Heart right ventricle (tissue), 16 donors: ENCODE results near the gene FTO. TPM values are rescaled to one million over a fixed set of nuclear protein-coding genes. Genes with fewer than 3 reads are reported as not detected.

Experiments used
- ATAC-seq, 8 donors: fragments of 200-7000 bp; cut with Tn5 transposase; one replicate each; pipeline ENCODE4 v1.9.1; 2020; ENCODE audit warnings: mild to moderate bottlenecking in 8 of 8, moderate library complexity in 8 of 8, moderate number of reproducible peaks in 1 of 8
- DNase-seq, 2 donors: peaks; one replicate each; pipeline ENCODE4 v3.0.0-alpha.2; 2020
- H3K27ac ChIP-seq, 10 donors: fragments of 200-600 bp; sonication (generic) in 2 of 10; one replicate each; pipeline versions ENCODE4 v1.5.0 to v1.8.0; 2020 to 2022; ENCODE audit warnings: mild to moderate bottlenecking in 3 of 10
- H3K27me3 ChIP-seq, 7 donors: fragments of 200-600 bp; one replicate each; pipeline ENCODE4 v1.8.0; 2021 to 2022; ENCODE audit warnings: mild to moderate bottlenecking in 2 of 7
- H3K36me3 ChIP-seq, 9 donors: fragments of 200-600 bp; sonication (generic) in 1 of 9; one replicate each; pipeline versions ENCODE4 v1.5.0 to v1.8.0; 2020 to 2022; ENCODE audit warnings: mild to moderate bottlenecking in 2 of 9
- H3K4me1 ChIP-seq, 9 donors: fragments of 200-600 bp; sonication (generic) in 1 of 9; one replicate each; pipeline versions ENCODE4 v1.5.0 to v1.8.0; 2020 to 2022; ENCODE audit warnings: mild to moderate bottlenecking in 4 of 9
- H3K4me3 ChIP-seq, 10 donors: fragments of 200-600 bp; sonication (generic) in 2 of 10; one replicate each; pipeline versions ENCODE4 v1.5.0 to v1.8.0; 2020 to 2022; ENCODE audit warnings: mild to moderate bottlenecking in 7 of 10, moderate library complexity in 2 of 10
- H3K9me3 ChIP-seq, 11 donors: fragments of 200-600 bp in 10 of 11; sonication (generic) in 2 of 11; one replicate each; pipeline versions ENCODE4 v1.5.0 to v1.8.0; 2013 to 2022; ENCODE audit warnings: mild to moderate bottlenecking in 2 of 11, control low read depth in 1 of 11, moderate library complexity in 1 of 11
- WGBS, 2 donors: extraction: QIAGEN DNeasy Blood & Tissue Kit; methylation state at CpG; one replicate each; pipeline ENCODE4 v1.1.7; 2013; ENCODE audit warnings: inconsistent platforms in 1 of 2; 5-methylcytosine and 5-hydroxymethylcytosine counted together
- intact Hi-C, 10 donors: fragments of 100-400 bp; cut with DNase I; formaldehyde crosslinking; loops; one replicate each; pipeline versions ENCODE4 v1.11.1 to v1.14.2; 2022
- polyA plus RNA-seq, 2 donors: library from polyadenylated mRNA; stranded (reverse); fragments of 200-250 nt; gene quantifications; one replicate each; pipeline ENCODE4 v1.2.3, GENCODE V29; 2013
- total RNA-seq, 10 donors: library from RNA; stranded (reverse); fragmentation: NEBNext Ultra II Directional in 3 of 10; extraction: Animal tissue kit (Norgen Biotek cat#: 25700) in 3 of 10; gene quantifications; one replicate each; pipeline versions ENCODE4 v1.2.1 to v1.2.4, GENCODE V29; 2021 to 2023
- TF ChIP-seq, protein P1 (sequence below), 9 donors: fragments of 200-600 bp; sonication (generic) in 2 of 9; IDR thresholded peaks; one replicate each; pipeline versions ENCODE4 v1.5.0 to v1.8.0; 2021 to 2022; ENCODE audit warnings: antibody characterized with exemption in 9 of 9, mild to moderate bottlenecking in 5 of 9, moderate library complexity in 1 of 9
- donor health status: Arrhythmogenic right ventricular cardiomyopathy.
- donor health status: ischemic (EF 13 %, LVEDD 7.1; RV severe dilation, severe dysfunction).
- donor health status: healthy with polysubstance abuse.
- donor health status: DM: no; HTN: yes; CAD: no.
- donor health status: DM: no; HTN: no; CAD: no.
- donor health status: ischemic (EF 25% LVEDD 6.9; RV normal size, moderate dysfunction).
- donor health status: ischemic (EF 25% LVEDD 5.7; RV mildly dilated, moderate dysfunction).
- donor health status: healthy.
- donor health status: DM: yes; HTN: yes; CAD: no.
- donor health status: Ischemic cardiomyopathy.
- donor health status: ischemic (EF 35%, LVEDD 5.7; RV mildly dilated, moderate dysfunction).
- donor health status: nonischemic (EF 11% LVEDD 7.7; RV severe dilation, severe dysfunction).
- donor health status: DM: yes; HTN: yes; CAD: no.
- donor health status: PGD.
- donor health status: ischemic (EF 29% LVEDD 5.4; RV normal size, mild dysfunction).
- donor health status: nonischemic (EF 23%, LVEDD 6.1; RV moderate dilation, normal function).

FTO gene
- total and polyA plus RNA-seq, 12 donors = 8.5 to 103 (median 90.0) TPM

DNA sequence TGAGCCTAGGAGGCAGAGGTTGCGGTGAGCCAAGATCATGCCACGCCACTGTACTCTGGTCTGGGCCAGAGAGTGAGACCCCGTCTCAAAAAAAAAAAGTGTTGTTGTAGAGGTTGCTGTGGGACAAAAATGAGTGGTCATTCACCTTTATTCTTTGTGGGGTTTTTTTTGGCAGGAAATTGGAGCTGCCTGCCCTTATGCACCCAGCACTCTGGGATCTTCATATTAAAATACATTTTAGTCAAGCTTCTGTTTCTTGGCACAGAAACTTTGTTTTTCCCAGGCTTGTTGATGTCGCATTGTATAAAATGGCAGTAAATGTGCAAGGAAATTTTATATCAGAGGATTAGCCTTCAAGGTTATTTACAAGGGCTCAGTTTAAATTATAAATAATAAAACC, 174.3 kb downstream of the FTO start:
- peaks cover 0 to 10% (median 0%) of the 10 kb centered on the region in 9 donors for H3K4me1 ChIP-seq
- H3K27ac ChIP-seq = no peak overlapping the region
- H3K27me3 ChIP-seq = no peaks in the 10 kb centered on the region
- intact Hi-C loops = no loop called here
- DNase-seq = no peak
- H3K36me3 ChIP-seq = peaks cover 0 to 57% (median 10%) of the 10 kb centered on the region in 9 donors
- no peak for ATAC-seq
- H3K9me3 ChIP-seq = no peaks in the 10 kb centered on the region
- 90% methylated on average over 4 of the region's 4 CpGs for WGBS, 2 donors
- TF ChIP-seq, protein P1, sequence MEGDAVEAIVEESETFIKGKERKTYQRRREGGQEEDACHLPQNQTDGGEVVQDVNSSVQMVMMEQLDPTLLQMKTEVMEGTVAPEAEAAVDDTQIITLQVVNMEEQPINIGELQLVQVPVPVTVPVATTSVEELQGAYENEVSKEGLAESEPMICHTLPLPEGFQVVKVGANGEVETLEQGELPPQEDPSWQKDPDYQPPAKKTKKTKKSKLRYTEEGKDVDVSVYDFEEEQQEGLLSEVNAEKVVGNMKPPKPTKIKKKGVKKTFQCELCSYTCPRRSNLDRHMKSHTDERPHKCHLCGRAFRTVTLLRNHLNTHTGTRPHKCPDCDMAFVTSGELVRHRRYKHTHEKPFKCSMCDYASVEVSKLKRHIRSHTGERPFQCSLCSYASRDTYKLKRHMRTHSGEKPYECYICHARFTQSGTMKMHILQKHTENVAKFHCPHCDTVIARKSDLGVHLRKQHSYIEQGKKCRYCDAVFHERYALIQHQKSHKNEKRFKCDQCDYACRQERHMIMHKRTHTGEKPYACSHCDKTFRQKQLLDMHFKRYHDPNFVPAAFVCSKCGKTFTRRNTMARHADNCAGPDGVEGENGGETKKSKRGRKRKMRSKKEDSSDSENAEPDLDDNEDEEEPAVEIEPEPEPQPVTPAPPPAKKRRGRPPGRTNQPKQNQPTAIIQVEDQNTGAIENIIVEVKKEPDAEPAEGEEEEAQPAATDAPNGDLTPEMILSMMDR (IDR thresholded peaks at IDR 0.05) = no peak
- no peak overlapping the region for H3K4me3 ChIP-seq

DNA sequence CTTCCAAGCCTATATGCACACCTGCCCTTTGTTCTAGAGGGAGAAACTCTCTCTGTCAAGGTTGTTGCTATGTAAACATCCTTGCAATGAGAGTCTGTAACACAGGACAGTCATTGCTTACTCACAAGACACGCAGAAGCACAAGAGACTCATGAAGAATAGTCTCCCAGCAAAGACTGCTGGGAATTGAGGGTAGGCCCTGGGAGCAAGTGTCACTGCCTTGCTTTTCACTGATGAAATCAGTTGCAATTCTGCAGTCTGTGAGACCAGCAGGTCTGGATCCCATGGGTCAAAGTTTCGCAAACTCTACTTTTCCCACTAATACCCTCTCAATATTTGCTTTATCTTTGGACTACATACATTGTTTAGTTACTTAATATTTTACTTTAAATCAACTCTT, 177.4 kb downstream of the FTO start:
- WGBS, 2 donors = 74 to 91% methylated on average over 2 of the region's 2 CpGs
- no peaks in the 10 kb centered on the region for H3K9me3 ChIP-seq
- intact Hi-C loops = no loop called here

DNA sequence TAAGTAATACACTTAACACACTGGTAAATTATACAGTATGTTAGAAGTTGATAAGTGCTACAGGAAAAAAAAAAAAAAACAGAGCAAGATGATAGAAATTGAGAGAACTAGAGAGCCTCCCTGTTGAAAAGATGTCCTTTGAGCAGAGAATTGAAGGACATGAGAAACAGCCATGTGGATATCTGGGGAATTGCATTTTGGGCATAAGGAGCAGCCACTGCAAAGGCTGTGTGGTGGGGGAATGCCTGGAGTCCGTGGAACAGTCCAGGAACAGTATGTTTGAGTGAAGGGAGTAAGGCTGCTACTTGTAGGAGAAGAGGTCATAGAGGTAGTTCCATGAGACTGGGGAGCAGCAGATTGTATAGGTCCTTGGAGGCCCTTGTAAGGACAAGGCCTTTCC, 178.4 kb downstream of the FTO start:
- intact Hi-C loops = no loop called here
- TF ChIP-seq, protein P1 (IDR thresholded peaks at IDR 0.05) = no peak
- WGBS, 2 donors = 100% methylated on average over 1 of the region's 1 CpG

More for the DNA sequence above, 177.4 kb downstream of the FTO start:
- Histone ChIP-seq H3K4me3 (no peak overlapping the region), H3K27ac (no peak overlapping the region), H3K4me1 (peaks cover 0 to 10% (median 0%) of the 10 kb centered on the region in 9 donors), H3K27me3 (no peaks in the 10 kb centered on the region), H3K36me3 (peaks cover 0 to 56% (median 13%) of the 10 kb centered on the region in 9 donors)
- DNase-seq (no peak), ATAC-seq (no peak)
- TF ChIP-seq, protein P1 (IDR thresholded peaks at IDR 0.05) = no peak

DNA sequence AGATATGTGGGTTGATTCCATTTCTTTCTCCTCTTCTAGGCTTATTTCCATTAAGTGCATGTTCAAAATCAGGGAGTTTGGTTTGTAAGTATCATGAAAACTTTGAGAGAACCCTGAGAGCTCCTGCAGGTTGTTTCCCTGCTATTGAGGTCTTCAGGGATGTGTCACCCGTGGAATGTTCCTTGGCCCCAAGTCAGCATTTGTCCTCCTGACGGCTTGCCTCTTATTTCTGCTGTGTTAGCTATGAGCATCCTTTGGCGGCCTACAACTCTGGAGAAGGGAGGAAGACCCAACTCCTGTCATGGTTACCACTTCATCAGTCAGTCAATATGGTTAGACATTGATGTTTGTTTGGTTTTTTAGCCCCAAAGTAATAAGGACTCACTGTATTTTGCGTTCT, 180.8 kb downstream of the FTO start:
- Histone ChIP-seq H3K9me3 (no peaks in the 10 kb centered on the region), H3K4me3 (no peak overlapping the region), H3K27me3 (no peaks in the 10 kb centered on the region), H3K4me1 (peaks cover 0 to 3% (median 0%) of the 10 kb centered on the region in 9 donors), H3K27ac (no peak overlapping the region), H3K36me3 (peaks cover 0 to 80% (median 14%) of the 10 kb centered on the region in 9 donors)
- TF ChIP-seq, protein P1 (IDR thresholded peaks at IDR 0.05) = no peak
- WGBS, 2 donors = 91 to 95% methylated on average over 4 of the region's 4 CpGs
- no peak for DNase-seq
- intact Hi-C loops = no loop called here
- no peak for ATAC-seq

More for the DNA sequence above, 178.4 kb downstream of the FTO start:
- no peak for DNase-seq
- Histone ChIP-seq H3K27ac (no peak overlapping the region), H3K36me3 (peaks cover 0 to 65% (median 13%) of the 10 kb centered on the region in 9 donors), H3K4me3 (no peak overlapping the region), H3K9me3 (no peaks in the 10 kb centered on the region), H3K4me1 (peaks cover 0 to 10% (median 0%) of the 10 kb centered on the region in 9 donors), H3K27me3 (no peaks in the 10 kb centered on the region)
- ATAC-seq = no peak
